ENCODE results near the gene KLHL21. TPM values are rescaled to one million over a fixed set of nuclear protein-coding genes. Genes with fewer than 3 reads are reported as not detected.
A peak's percentile ranks its signal among the peaks of the same experiment; 100 is the strongest.
"Not testable (repeated sequence)": the region's sequence is repeated elsewhere in the genome, so short reads cannot be mapped to it uniquely, and the experiment has no call there.

KLHL21 gene
- 49.0 and 51.8 TPM in 2 replicates for total RNA-seq

GRCh38 chr1:6602669-6603237, at the start of gene KLHL21:
TSS of gene KLHL21 (minus strand) at chr1:6602869. CDS start at chr1:6602817, 52 bp downstream.
- H3K4me3 ChIP-seq (ENCODE audit: low read depth, low read length): peak within 1 kb of the TSS; percentile 93
- DNase-seq (ENCODE audit: low read depth): peak; percentile 90
- TF ChIP-seq CTCF (IDR thresholded peaks at IDR 0.05; ENCODE audit: insufficient read depth, low read depth, low read length): no peak

GRCh38 chr1:6651909-6652308, 49.2 kb upstream of the KLHL21 start:
- H3K4me3 ChIP-seq (ENCODE audit: low read depth, low read length): no peak overlapping the region
- no peak for DNase-seq (ENCODE audit: low read depth)
- no peak for TF ChIP-seq CTCF (IDR thresholded peaks at IDR 0.05; ENCODE audit: insufficient read depth, low read depth, low read length)

GRCh38 chr1:6648556-6648955, 45.9 kb upstream of the KLHL21 start:
- no peak for DNase-seq (ENCODE audit: low read depth)
- TF ChIP-seq CTCF (IDR thresholded peaks at IDR 0.05; ENCODE audit: insufficient read depth, low read depth, low read length): no peak
- H3K4me3 ChIP-seq (ENCODE audit: low read depth, low read length): no peak overlapping the region

- H3K4me3 ChIP-seq (ENCODE audit: low read depth, low read length): no peak overlapping the region
- peak; percentile 70 for DNase-seq (ENCODE audit: low read depth)
Measured at GRCh38 chr1:6646499-6647148, 44.0 kb upstream of the KLHL21 start.

GRCh38 chr1:6645018-6645417, 42.3 kb upstream of the KLHL21 start:
- no peak for DNase-seq (ENCODE audit: low read depth)
- no peak for TF ChIP-seq CTCF (IDR thresholded peaks at IDR 0.05; ENCODE audit: insufficient read depth, low read depth, low read length)

More at GRCh38 chr1:6646499-6647148, 44.0 kb upstream of the KLHL21 start:
- peak; percentile 71 for TF ChIP-seq CTCF (IDR thresholded peaks at IDR 0.05; ENCODE audit: insufficient read depth, low read depth, low read length)

GRCh38 chr1:6640867-6641266, 38.2 kb upstream of the KLHL21 start:
- not testable (repeated sequence) for H3K4me3 ChIP-seq (ENCODE audit: low read depth, low read length); DNase-seq (ENCODE audit: low read depth)

More at GRCh38 chr1:6645018-6645417, 42.3 kb upstream of the KLHL21 start:
- no peak overlapping the region for H3K4me3 ChIP-seq (ENCODE audit: low read depth, low read length)

GRCh38 chr1:6638226-6638625, 35.6 kb upstream of the KLHL21 start:
- H3K4me3 ChIP-seq (ENCODE audit: low read depth, low read length): no peak overlapping the region
- peak; percentile 77 for DNase-seq (ENCODE audit: low read depth)
- TF ChIP-seq CTCF (IDR thresholded peaks at IDR 0.05; ENCODE audit: insufficient read depth, low read depth, low read length): no peak

All from fibroblast of villous mesenchyme (primary cell).